GM19467 (cell line): Measurements from ENCODE around the gene PRIM2.
"Not testable (repeated sequence)": the region's sequence is repeated elsewhere in the genome, so short reads cannot be mapped to it uniquely, and the experiment has no call there.

Experiments used
- ATAC-seq: cut with Tn5 transposase; IDR thresholded peaks from one replicate; pipeline ENCODE4 v1.9.1; 2021; ENCODE audit warnings: mild to moderate bottlenecking, moderate library complexity; ENCODE audit not compliant: unreplicated experiment

PRIM2 gene

GRCh38 chr6:57572844-57573243 lies 255.4 kb downstream of the PRIM2 start:
- not testable (repeated sequence) for ATAC-seq

- ATAC-seq: not testable (repeated sequence)
Observed at GRCh38 chr6:57577023-57577422, 259.6 kb downstream of the PRIM2 start.

DNA sequence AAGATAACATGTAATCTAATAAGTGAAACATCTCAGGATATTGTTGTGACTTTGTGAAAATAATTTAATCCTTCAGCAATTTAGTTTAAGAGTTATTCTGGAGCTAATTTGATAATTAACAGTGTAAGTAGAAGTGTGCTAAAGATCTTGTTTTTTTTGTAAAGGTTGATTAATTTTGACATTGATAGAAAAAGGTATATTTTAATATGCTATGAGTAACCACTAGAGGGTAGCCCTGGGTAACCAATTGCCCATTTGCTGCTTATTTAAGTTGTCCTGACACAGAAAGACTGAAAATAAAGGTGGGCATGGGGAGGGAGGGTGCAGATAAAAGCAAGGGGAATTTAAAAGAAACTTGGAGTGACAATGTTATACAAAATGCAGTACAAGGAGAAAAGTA lies 262.1 kb downstream of the PRIM2 start:
- not testable (repeated sequence) for ATAC-seq

DNA sequence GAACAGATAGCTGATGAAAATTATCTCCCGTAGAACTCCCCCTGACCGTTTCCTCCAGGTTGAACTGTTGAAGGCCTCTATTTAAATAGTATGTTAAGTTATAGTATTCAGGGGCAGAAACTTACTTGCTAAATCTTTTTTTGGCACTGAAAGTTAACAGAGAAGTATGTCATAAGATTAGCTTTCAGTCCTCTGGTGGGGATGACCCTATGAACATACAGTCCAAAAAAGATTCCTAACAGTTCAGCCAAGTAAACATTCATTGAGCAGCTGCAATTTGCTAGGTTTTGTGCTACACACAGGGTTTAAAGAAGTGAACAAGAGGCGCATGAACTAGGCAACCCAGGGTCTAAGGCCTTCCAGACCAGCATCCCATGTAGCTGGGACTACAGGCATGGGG lies 264.2 kb downstream of the PRIM2 start:
- ATAC-seq: not testable (repeated sequence)

DNA sequence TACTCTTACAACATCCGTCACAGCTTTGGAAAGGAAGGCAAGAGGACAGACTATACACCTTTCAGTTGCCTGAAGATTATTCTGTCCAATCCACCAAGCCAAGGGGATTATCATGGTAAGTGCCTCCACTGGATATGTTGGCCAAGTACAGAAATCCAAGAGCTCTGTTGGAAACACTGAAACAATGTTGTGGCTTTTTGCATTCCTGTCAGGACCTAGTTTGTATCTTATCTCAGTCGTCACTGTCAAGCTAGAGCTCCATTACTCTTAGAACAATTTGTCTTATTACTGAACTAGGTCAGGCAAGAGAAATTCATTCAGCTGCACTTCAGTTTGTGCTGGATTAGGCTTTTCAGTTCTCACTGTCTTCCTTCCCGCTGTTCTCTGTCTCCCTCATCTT lies 283.7 kb downstream of the PRIM2 start:
- not testable (repeated sequence) for ATAC-seq

DNA sequence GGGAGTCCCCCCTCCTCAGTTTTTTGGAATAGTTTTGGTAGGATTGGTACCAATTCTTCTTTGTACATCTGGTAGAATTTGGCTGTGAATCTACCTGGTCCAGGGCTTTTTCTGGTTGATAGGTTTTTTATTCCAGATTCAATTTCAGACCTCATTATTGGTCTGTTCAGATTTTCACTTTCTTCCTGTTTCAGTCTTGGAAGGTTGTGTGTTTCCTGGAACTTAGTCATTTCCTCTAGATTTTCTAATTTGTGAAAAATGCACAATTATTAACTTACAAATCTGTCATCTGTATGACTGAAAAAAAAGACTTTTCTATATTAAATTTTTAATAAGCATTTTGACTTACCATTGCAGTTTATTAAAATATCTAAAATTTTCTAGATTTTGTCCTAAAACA lies 287.9 kb downstream of the PRIM2 start:
- ATAC-seq: not testable (repeated sequence)

- ATAC-seq: not testable (repeated sequence)
Observed at GRCh38 chr6:57606331-57606730, 288.9 kb downstream of the PRIM2 start.

DNA sequence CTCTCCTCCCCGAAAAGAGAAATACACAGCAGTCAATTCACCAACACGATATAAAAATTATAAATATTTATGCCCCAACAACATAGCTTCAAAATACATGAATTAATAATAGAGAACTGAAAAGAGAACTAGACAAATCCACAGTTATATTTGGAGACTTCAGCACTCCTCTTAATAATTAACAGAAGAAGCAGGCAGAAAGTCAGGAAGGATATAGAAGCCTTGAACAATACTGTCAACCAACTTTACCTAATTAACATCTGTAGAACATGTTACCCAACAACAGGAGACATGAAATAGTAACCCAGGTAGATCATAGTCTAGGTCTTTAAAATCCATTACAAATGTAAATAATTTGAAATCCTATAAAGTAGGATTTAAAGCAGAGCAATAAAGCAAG lies 293.2 kb downstream of the PRIM2 start:
- ATAC-seq: not testable (repeated sequence)

DNA sequence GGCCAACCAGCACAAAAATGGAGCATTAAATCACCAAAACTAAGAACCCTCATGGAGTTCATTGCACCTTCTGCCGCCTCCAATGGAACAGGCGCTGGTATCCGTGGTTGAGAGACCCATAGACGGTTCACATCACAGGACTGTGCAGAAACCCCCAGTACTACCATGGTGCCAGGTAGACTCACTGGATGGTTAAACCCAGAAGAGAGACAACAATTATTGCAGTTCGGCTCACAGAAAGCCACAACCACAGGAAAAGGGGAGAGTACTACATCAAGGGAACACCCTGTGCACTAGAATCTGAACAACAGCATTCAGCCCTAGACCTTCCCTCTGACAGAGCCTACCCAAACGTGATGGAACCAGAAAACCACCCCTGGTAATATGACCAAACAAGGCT lies 301.5 kb downstream of the PRIM2 start:
- ATAC-seq: not testable (repeated sequence)

DNA sequence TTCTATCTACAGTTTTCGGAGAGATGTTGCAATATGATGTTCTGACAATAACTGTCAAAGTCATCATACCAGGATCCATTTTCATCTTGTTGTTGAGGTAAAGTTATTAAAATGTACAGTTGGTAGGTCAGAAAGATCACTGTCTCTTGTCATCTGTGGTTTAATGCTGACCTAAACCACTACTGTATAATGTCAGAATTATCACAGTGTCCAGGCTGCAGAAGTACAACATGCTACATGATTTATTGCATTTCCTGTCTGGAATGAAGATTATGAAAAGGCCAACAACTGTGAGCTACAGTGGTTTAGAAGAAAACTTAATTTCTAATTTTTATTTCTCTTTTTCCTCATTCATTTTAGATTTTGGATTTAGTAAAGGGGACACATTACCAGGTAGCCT lies 314.3 kb downstream of the PRIM2 start:
- ATAC-seq: not testable (repeated sequence)

- ATAC-seq: not testable (repeated sequence)
Observed at GRCh38 chr6:57658526-57658925, 341.1 kb downstream of the PRIM2 start.

GRCh38 chr6:57659794-57660193 lies 342.4 kb downstream of the PRIM2 start:
- ATAC-seq: not testable (repeated sequence)

DNA sequence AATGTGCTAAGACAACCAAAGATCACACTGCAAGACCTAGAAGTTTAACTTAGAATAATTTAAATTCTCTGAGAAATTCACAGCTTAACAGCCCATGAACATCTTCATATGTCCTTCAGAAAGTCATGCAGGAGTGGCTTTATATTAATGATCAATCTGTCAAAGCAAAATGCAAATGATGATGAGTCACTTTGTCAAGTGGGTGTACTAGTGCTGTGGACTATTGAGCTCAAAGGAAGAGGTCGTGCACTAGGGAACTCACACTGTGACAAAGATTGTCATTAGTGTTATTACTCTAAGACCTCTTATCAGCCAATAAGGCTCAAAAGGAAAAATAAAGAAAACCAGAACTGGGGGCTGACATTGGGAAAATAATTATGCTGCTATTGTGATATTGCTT lies 343.5 kb downstream of the PRIM2 start:
- peak; percentile 69 for ATAC-seq

DNA sequence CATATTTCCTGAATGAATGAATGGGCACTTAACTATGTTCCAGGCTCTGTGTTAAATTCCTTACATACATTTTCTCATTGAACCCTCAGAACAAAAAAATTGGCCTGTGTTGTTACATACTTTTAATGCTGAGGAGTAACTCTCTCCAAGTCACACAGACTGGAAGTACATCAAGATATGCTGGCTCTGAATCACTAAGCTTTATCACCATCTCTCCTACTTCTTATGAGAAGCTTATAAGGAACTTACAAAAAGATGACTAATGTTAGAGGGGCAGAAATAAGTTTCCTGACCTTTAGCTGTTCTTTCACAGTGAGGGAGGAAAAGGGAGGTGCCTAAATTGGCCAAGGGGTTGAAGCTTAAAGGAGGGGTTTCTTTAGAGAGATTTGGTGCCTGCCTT lies 350.7 kb downstream of the PRIM2 start:
- ATAC-seq: not testable (repeated sequence)

- not testable (repeated sequence) for ATAC-seq
Observed at GRCh38 chr6:57671237-57671636, 353.8 kb downstream of the PRIM2 start.

DNA sequence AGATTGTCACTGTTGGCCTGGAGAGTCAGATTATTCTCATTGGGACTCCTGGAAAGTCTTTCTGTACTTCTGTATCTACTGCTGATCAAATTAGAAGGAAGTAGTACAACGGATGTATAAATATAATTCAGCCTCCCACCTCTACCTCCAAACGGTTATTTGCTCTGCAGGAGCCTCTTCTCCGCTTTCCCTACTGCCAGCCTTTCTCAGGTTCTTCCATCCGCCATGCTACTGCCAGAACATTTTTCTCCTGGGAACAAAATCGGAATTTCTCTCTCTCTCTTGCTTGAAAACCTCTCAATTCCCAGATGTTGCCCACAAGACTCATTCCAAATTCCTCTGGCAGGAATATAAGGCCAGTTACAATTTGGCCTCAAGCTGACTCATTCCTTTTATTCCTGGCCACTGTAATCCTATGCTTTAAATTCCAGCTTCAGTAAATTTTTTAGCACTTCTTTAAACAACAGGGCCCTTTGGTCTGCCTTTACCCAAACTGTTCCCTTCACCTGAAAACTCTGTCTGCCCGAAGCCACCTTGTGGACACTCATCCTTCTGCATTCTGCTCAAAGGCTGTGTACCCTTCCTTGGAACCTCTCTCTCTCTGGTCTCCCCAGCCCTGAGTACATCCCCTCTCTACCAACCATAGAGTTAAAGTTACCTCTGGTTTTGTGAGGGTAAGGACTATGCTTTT lies 354.7 kb downstream of the PRIM2 start:
- not testable (repeated sequence) for ATAC-seq

DNA sequence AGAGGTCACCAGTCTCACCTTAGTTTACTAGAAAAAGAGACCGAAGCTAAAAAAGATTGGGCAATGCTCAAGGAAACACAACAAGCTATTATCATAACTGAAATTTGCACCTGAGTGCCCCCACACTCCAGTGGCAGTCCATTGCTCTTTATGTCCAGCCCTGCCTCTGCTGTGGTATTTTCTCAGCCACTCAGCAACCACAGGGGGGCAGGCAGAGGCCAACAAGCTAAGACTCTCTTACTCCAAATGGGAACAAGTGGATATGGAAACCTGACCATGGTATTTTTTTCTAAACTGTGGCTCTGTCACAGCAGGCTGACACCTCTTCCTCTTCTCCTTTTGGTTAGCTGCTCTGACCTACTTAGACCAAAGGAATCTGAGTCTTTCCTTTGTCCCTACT lies 355.9 kb downstream of the PRIM2 start:
- not testable (repeated sequence) for ATAC-seq

GRCh38 chr6:57675386-57675785 lies 358.0 kb downstream of the PRIM2 start:
- ATAC-seq: not testable (repeated sequence)

- not testable (repeated sequence) for ATAC-seq
Observed at GRCh38 chr6:57696382-57696781, 379.0 kb downstream of the PRIM2 start.
